ENCODE measurements around the gene APBB2.

The APBB2 gene

GRCh38 chr4:40881851-40882250 is 332.5 kb downstream of the APBB2 start:
- Histone ChIP-seq H3K4me3 (ENCODE audit: low read length) (no peak overlapping the region), H3K36me3 (ENCODE audit: control insufficient read depth, insufficient read depth, low read length, severe bottlenecking) (peaks cover 30% of the 10 kb centered on the region), H3K9ac (ENCODE audit: low read length) (no peak overlapping the region), H3K27me3 (replicated peaks; ENCODE audit: control insufficient read depth, insufficient read depth, low read length) (no peaks in the 10 kb centered on the region), H3K9me3 (ENCODE audit: control insufficient read depth, low read length) (no peaks in the 10 kb centered on the region), H3K4me1 (ENCODE audit: control insufficient read depth, insufficient read depth, low read length) (peaks cover 4% of the 10 kb centered on the region)
- no peak for DNase-seq (ENCODE audit: low read depth)

- no peaks in the 10 kb centered on the region for H3K27me3 ChIP-seq (replicated peaks; ENCODE audit: control insufficient read depth, insufficient read depth, low read length)
- H3K9me3 ChIP-seq (ENCODE audit: control insufficient read depth, low read length): no peaks in the 10 kb centered on the region
- peaks cover 30% of the 10 kb centered on the region for H3K36me3 ChIP-seq (ENCODE audit: control insufficient read depth, insufficient read depth, low read length, severe bottlenecking)
- H3K4me1 ChIP-seq (ENCODE audit: control insufficient read depth, insufficient read depth, low read length): no peaks in the 10 kb centered on the region
- H3K4me3 ChIP-seq (ENCODE audit: low read length): no peak overlapping the region
- peak; percentile 19 for DNase-seq (ENCODE audit: low read depth)
- no peak overlapping the region for H3K9ac ChIP-seq (ENCODE audit: low read length)
These were observed 333.2 kb downstream of the APBB2 start for GRCh38 chr4:40881096-40881495.

- Histone ChIP-seq H3K27me3 (replicated peaks; ENCODE audit: control insufficient read depth, insufficient read depth, low read length) (no peaks in the 10 kb centered on the region), H3K4me1 (ENCODE audit: control insufficient read depth, insufficient read depth, low read length) (no peaks in the 10 kb centered on the region), H3K4me3 (ENCODE audit: low read length) (no peak overlapping the region), H3K9ac (ENCODE audit: low read length) (no peak overlapping the region), H3K9me3 (ENCODE audit: control insufficient read depth, low read length) (no peaks in the 10 kb centered on the region), H3K36me3 (ENCODE audit: control insufficient read depth, insufficient read depth, low read length, severe bottlenecking) (peaks cover 40% of the 10 kb centered on the region)
- no peak for DNase-seq (ENCODE audit: low read depth)
These were observed 335.7 kb downstream of the APBB2 start for GRCh38 chr4:40878548-40879055.

DNA sequence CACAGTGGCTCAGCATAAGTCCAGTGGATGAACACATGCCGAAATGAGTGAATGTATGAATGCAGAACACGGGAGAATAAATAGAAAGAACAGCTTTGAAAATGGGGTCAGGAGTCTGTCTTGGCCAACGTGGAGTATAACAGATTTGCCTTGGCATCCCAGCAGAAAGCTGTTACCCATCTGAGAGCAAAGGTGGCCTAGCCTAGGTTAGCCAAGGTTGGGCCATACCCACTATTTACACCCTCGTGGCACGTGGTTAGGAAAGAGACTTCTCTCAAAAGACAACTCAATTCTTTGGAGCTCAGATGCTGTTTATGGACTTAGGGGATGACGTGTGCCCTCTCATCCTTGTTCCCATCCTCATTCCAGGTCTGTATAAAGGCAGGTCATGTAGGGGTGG is 337.3 kb downstream of the APBB2 start:
- no peak overlapping the region for H3K9ac ChIP-seq (ENCODE audit: low read length)
- H3K4me1 ChIP-seq (ENCODE audit: control insufficient read depth, insufficient read depth, low read length): no peaks in the 10 kb centered on the region
- DNase-seq (ENCODE audit: low read depth): no peak
- H3K27me3 ChIP-seq (replicated peaks; ENCODE audit: control insufficient read depth, insufficient read depth, low read length): no peaks in the 10 kb centered on the region
- peaks cover 35% of the 10 kb centered on the region for H3K36me3 ChIP-seq (ENCODE audit: control insufficient read depth, insufficient read depth, low read length, severe bottlenecking)
- no peak overlapping the region for H3K4me3 ChIP-seq (ENCODE audit: low read length)
- no peaks in the 10 kb centered on the region for H3K9me3 ChIP-seq (ENCODE audit: control insufficient read depth, low read length)

- peaks cover 29% of the 10 kb centered on the region for H3K36me3 ChIP-seq (ENCODE audit: control insufficient read depth, insufficient read depth, low read length, severe bottlenecking)
- no peaks in the 10 kb centered on the region for H3K4me1 ChIP-seq (ENCODE audit: control insufficient read depth, insufficient read depth, low read length)
- no peak for DNase-seq (ENCODE audit: low read depth)
- H3K27me3 ChIP-seq (replicated peaks; ENCODE audit: control insufficient read depth, insufficient read depth, low read length): no peaks in the 10 kb centered on the region
- no peak overlapping the region for H3K4me3 ChIP-seq (ENCODE audit: low read length)
- H3K9me3 ChIP-seq (ENCODE audit: control insufficient read depth, low read length): no peaks in the 10 kb centered on the region
- no peak overlapping the region for H3K9ac ChIP-seq (ENCODE audit: low read length)
These were observed 338.7 kb downstream of the APBB2 start for GRCh38 chr4:40875507-40876150.

GRCh38 chr4:40874901-40875300 is 339.4 kb downstream of the APBB2 start:
- no peak for DNase-seq (ENCODE audit: low read depth)
- no peak overlapping the region for H3K4me3 ChIP-seq (ENCODE audit: low read length)
- H3K9ac ChIP-seq (ENCODE audit: low read length): no peak overlapping the region
- peaks cover 22% of the 10 kb centered on the region for H3K36me3 ChIP-seq (ENCODE audit: control insufficient read depth, insufficient read depth, low read length, severe bottlenecking)
- H3K4me1 ChIP-seq (ENCODE audit: control insufficient read depth, insufficient read depth, low read length): no peaks in the 10 kb centered on the region
- H3K27me3 ChIP-seq (replicated peaks; ENCODE audit: control insufficient read depth, insufficient read depth, low read length): no peaks in the 10 kb centered on the region
- no peaks in the 10 kb centered on the region for H3K9me3 ChIP-seq (ENCODE audit: control insufficient read depth, low read length)

DNA sequence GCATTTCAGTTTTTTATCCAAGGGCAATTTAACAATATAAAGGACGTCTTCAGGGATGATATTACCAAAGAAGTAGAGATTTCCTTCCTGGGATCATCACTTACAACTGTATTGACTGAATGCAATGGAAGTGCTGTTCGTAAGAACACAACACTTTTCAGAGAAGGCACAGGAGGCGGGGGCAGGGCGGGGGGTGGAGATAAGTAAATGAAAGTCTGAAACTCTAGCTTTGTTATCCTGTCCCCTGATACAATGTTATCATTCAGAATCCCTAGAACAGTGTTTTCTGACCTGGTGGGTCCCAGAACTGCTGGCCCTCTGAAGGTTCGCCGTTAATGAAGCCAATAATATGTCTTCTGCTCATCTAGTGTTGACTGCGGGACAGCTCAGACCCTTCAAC is 340.0 kb downstream of the APBB2 start:
- Histone ChIP-seq H3K4me1 (ENCODE audit: control insufficient read depth, insufficient read depth, low read length) (no peaks in the 10 kb centered on the region), H3K9me3 (ENCODE audit: control insufficient read depth, low read length) (no peaks in the 10 kb centered on the region), H3K4me3 (ENCODE audit: low read length) (no peak overlapping the region), H3K9ac (ENCODE audit: low read length) (no peak overlapping the region), H3K36me3 (ENCODE audit: control insufficient read depth, insufficient read depth, low read length, severe bottlenecking) (peaks cover 22% of the 10 kb centered on the region), H3K27me3 (replicated peaks; ENCODE audit: control insufficient read depth, insufficient read depth, low read length) (no peaks in the 10 kb centered on the region)
- DNase-seq (ENCODE audit: low read depth): no peak

- Histone ChIP-seq H3K36me3 (ENCODE audit: control insufficient read depth, insufficient read depth, low read length, severe bottlenecking) (peaks cover 21% of the 10 kb centered on the region), H3K9me3 (ENCODE audit: control insufficient read depth, low read length) (no peaks in the 10 kb centered on the region), H3K9ac (ENCODE audit: low read length) (no peak overlapping the region), H3K4me1 (ENCODE audit: control insufficient read depth, insufficient read depth, low read length) (no peaks in the 10 kb centered on the region), H3K4me3 (ENCODE audit: low read length) (no peak overlapping the region), H3K27me3 (replicated peaks; ENCODE audit: control insufficient read depth, insufficient read depth, low read length) (no peaks in the 10 kb centered on the region)
- no peak for DNase-seq (ENCODE audit: low read depth)
These were observed 342.6 kb downstream of the APBB2 start for GRCh38 chr4:40871695-40872250.

- peaks cover 21% of the 10 kb centered on the region for H3K36me3 ChIP-seq (ENCODE audit: control insufficient read depth, insufficient read depth, low read length, severe bottlenecking)
- H3K27me3 ChIP-seq (replicated peaks; ENCODE audit: control insufficient read depth, insufficient read depth, low read length): no peaks in the 10 kb centered on the region
- no peak overlapping the region for H3K4me3 ChIP-seq (ENCODE audit: low read length)
- no peak overlapping the region for H3K9ac ChIP-seq (ENCODE audit: low read length)
- H3K4me1 ChIP-seq (ENCODE audit: control insufficient read depth, insufficient read depth, low read length): no peaks in the 10 kb centered on the region
- H3K9me3 ChIP-seq (ENCODE audit: control insufficient read depth, low read length): no peaks in the 10 kb centered on the region
- DNase-seq (ENCODE audit: low read depth): no peak
These were observed 344.2 kb downstream of the APBB2 start for GRCh38 chr4:40870150-40870549.

- peak; percentile 7 for DNase-seq (ENCODE audit: low read depth)
- Histone ChIP-seq H3K9ac (ENCODE audit: low read length) (no peak overlapping the region), H3K36me3 (ENCODE audit: control insufficient read depth, insufficient read depth, low read length, severe bottlenecking) (peaks cover 22% of the 10 kb centered on the region), H3K27me3 (replicated peaks; ENCODE audit: control insufficient read depth, insufficient read depth, low read length) (no peaks in the 10 kb centered on the region), H3K4me3 (ENCODE audit: low read length) (no peak overlapping the region), H3K4me1 (ENCODE audit: control insufficient read depth, insufficient read depth, low read length) (no peaks in the 10 kb centered on the region), H3K9me3 (ENCODE audit: control insufficient read depth, low read length) (no peaks in the 10 kb centered on the region)
These were observed 348.6 kb downstream of the APBB2 start for GRCh38 chr4:40865696-40866095.

GRCh38 chr4:40864531-40864930 is 349.8 kb downstream of the APBB2 start:
- no peaks in the 10 kb centered on the region for H3K27me3 ChIP-seq (replicated peaks; ENCODE audit: control insufficient read depth, insufficient read depth, low read length)
- H3K36me3 ChIP-seq (ENCODE audit: control insufficient read depth, insufficient read depth, low read length, severe bottlenecking): peaks cover 23% of the 10 kb centered on the region
- H3K9me3 ChIP-seq (ENCODE audit: control insufficient read depth, low read length): no peaks in the 10 kb centered on the region
- no peaks in the 10 kb centered on the region for H3K4me1 ChIP-seq (ENCODE audit: control insufficient read depth, insufficient read depth, low read length)
- no peak overlapping the region for H3K4me3 ChIP-seq (ENCODE audit: low read length)
- no peak overlapping the region for H3K9ac ChIP-seq (ENCODE audit: low read length)
- DNase-seq (ENCODE audit: low read depth): no peak

DNA sequence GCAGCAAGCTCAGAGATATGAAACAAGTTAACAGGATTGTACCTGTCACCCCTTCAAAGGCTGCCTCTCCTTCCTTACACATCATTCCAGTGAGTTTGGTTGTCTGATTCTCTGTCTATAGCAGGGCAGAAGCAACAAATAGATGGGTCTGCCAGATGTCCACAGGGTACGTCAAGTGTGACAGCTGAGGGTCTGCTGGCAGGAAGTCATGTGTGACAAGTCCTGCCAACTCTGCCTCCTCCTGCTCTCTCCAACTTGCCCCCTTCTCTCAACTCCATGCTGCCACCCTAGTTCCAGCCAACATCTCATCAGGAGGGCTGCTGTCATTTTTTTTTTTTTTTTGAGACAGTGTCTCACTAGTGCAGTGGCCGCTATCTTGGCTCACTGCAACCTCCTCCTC is 355.4 kb downstream of the APBB2 start:
- H3K9me3 ChIP-seq (ENCODE audit: control insufficient read depth, low read length): no peaks in the 10 kb centered on the region
- no peak for DNase-seq (ENCODE audit: low read depth)
- H3K9ac ChIP-seq (ENCODE audit: low read length): no peak overlapping the region
- H3K4me1 ChIP-seq (ENCODE audit: control insufficient read depth, insufficient read depth, low read length): peaks cover 12% of the 10 kb centered on the region
- H3K36me3 ChIP-seq (ENCODE audit: control insufficient read depth, insufficient read depth, low read length, severe bottlenecking): peaks cover 18% of the 10 kb centered on the region
- no peak overlapping the region for H3K4me3 ChIP-seq (ENCODE audit: low read length)
- H3K27me3 ChIP-seq (replicated peaks; ENCODE audit: control insufficient read depth, insufficient read depth, low read length): no peaks in the 10 kb centered on the region
